MM.1S (cell line): ENCODE data around the gene MYH14.

Source experiments
- EZH2 ChIP-seq: fragments of 300-600 bp; sonication (generic); optimal IDR thresholded peaks from 2 replicates; pipeline ENCODE3; 2017; ENCODE audit warnings: low read depth, mild to moderate bottlenecking, antibody characterized with exemption, low read length, mixed read lengths
- EZH2phosphoT487 ChIP-seq: fragments of 300-600 bp; sonication (generic); IDR thresholded peaks from 2 replicates; pipeline ENCODE4 v1.6.1; 2018; ENCODE audit warnings: antibody characterized with exemption, low read length
- TF ChIP-seq, protein P1 (sequence below): fragments of 300-600 bp; sonication (generic); IDR thresholded peaks from 2 replicates; pipeline ENCODE4 v1.5.1; 2016; ENCODE audit warnings: antibody characterized with exemption, low read length, mixed read lengths

DNA sequence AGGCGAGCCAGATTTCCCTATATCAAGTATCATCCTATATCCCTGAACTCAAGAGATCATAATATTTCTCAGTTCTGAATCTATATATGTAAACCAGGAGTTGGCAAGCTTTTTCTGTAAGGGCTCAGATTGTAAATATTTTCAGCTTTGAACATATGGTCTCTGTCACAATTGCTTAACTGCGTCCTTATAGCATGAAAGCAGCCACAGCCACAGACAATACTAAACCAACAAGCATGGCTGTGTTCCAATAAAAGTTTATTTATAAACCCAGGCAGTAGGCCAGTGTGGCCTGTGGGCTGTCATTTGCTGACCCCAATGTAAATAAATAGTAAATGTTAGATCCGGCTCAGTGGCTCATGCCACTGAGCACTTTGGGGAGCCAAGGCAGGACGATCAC lies 12.2 kb upstream of the MYH14 start:
- TF ChIP-seq, protein P1, sequence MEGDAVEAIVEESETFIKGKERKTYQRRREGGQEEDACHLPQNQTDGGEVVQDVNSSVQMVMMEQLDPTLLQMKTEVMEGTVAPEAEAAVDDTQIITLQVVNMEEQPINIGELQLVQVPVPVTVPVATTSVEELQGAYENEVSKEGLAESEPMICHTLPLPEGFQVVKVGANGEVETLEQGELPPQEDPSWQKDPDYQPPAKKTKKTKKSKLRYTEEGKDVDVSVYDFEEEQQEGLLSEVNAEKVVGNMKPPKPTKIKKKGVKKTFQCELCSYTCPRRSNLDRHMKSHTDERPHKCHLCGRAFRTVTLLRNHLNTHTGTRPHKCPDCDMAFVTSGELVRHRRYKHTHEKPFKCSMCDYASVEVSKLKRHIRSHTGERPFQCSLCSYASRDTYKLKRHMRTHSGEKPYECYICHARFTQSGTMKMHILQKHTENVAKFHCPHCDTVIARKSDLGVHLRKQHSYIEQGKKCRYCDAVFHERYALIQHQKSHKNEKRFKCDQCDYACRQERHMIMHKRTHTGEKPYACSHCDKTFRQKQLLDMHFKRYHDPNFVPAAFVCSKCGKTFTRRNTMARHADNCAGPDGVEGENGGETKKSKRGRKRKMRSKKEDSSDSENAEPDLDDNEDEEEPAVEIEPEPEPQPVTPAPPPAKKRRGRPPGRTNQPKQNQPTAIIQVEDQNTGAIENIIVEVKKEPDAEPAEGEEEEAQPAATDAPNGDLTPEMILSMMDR = no peak
- TF ChIP-seq EZH2phosphoT487 = no peak
- TF ChIP-seq EZH2 = no peak
